Hepatocyte (in vitro differentiated cells): ENCODE data around the gene KIFAP3. TPM values are rescaled to one million over a fixed set of nuclear protein-coding genes. Genes with fewer than 3 reads are reported as not detected.
"Not testable (repeated sequence)": the region's sequence is repeated elsewhere in the genome, so short reads cannot be mapped to it uniquely, and the experiment has no call there.

Experiments used
- DNase-seq: peaks from one replicate; pipeline ENCODE4 v3.0.0-alpha.2; 2016; ENCODE audit warnings: low spot score
- H2AFZ ChIP-seq: fragments of 200-600 bp; sonication (generic); 2 replicates; pipeline ENCODE4 v1.6.0; 2016; ENCODE audit warnings: antibody characterized with exemption, mild to moderate bottlenecking
- H3K27ac ChIP-seq: fragments of 200-600 bp; sonication (generic); 2 replicates; pipeline ENCODE4 v1.5.1; 2016; ENCODE audit warnings: mild to moderate bottlenecking
- H3K27me3 ChIP-seq: fragments of 200-600 bp; sonication (generic); 2 replicates; pipeline ENCODE4 v1.6.1; 2016
- H3K36me3 ChIP-seq: fragments of 200-600 bp; sonication (generic); replicated peaks from 2 replicates; pipeline ENCODE4 v1.5.1; 2016; ENCODE audit warnings: low read depth; ENCODE audit not compliant: insufficient read depth
- H3K4me1 ChIP-seq: fragments of 200-600 bp; sonication (generic); 2 replicates; pipeline ENCODE4 v1.5.1; 2016; ENCODE audit warnings: mild to moderate bottlenecking, moderate library complexity; ENCODE audit not compliant: insufficient read depth
- H3K4me2 ChIP-seq: fragments of 200-600 bp; sonication (generic); 2 replicates; pipeline ENCODE4 v1.6.0; 2016
- H3K4me3 ChIP-seq: fragments of 200-600 bp; sonication (generic); 2 replicates; pipeline ENCODE4 v1.5.1; 2016; ENCODE audit warnings: mild to moderate bottlenecking
- H3K79me2 ChIP-seq: fragments of 200-600 bp; sonication (generic); 2 replicates; pipeline ENCODE4 v1.6.0; 2017; ENCODE audit warnings: mild to moderate bottlenecking
- H3K9me2 ChIP-seq: fragments of 200-600 bp; sonication (generic); replicated peaks from 2 replicates; pipeline ENCODE4 v1.6.0; 2017; ENCODE audit warnings: mild to moderate bottlenecking; ENCODE audit not compliant: insufficient read depth
- H3K9me3 ChIP-seq: fragments of 200-600 bp; sonication (generic); 2 replicates; pipeline ENCODE4 v1.5.1; 2016; ENCODE audit warnings: low read depth, mild to moderate bottlenecking
- H4K20me1 ChIP-seq: fragments of 200-600 bp; sonication (generic); 2 replicates; pipeline ENCODE4 v1.6.0; 2016; ENCODE audit warnings: mild to moderate bottlenecking; ENCODE audit not compliant: insufficient read depth, poor library complexity, severe bottlenecking
- CTCF ChIP-seq: fragments of 200-600 bp; sonication (generic); IDR thresholded peaks from 2 replicates; pipeline ENCODE4 v1.5.1; 2016; ENCODE audit warnings: antibody characterized with exemption, mild to moderate bottlenecking; ENCODE audit not compliant: poor library complexity
- EZH2 ChIP-seq: fragments of 200-600 bp; sonication (generic); IDR thresholded peaks from 2 replicates; pipeline ENCODE4 v1.6.1; 2016; ENCODE audit warnings: antibody characterized with exemption, mild to moderate bottlenecking, borderline replicate concordance
- EZH2phosphoT487 ChIP-seq: fragments of 200-600 bp; sonication (generic); IDR thresholded peaks from one replicate; pipeline ENCODE4 v1.6.1; 2018; ENCODE audit warnings: antibody characterized with exemption, mild to moderate bottlenecking, low read depth, moderate library complexity; ENCODE audit not compliant: unreplicated experiment, severe bottlenecking
- WGBS: methylation state at CpG from one replicate; pipeline ENCODE4 v1.1.6; 2016; ENCODE audit warnings: low lambda C conversion rate; ENCODE audit errors: missing lambda C conversion rate; 5-methylcytosine and 5-hydroxymethylcytosine counted together
- polyA plus RNA-seq: library from polyadenylated mRNA; unstranded; fragments of >200 nt; fragmentation: Nextera tagmentation; extraction: Ambion mirVana; gene quantifications from 2 replicates; pipeline ENCODE4 v1.2.1, GENCODE V29; 2016
- total RNA-seq: library from RNA; depleted of rRNA; stranded (reverse); fragments of >200 nt; gene quantifications from 2 replicates; pipeline ENCODE4 v1.2.3, GENCODE V29; 2014

KIFAP3 gene
- total and polyA plus RNA-seq, 2 experiments from 2014 or later, result 15.4 to 28.2 TPM

GRCh38 chr1:170097449-170097948, 23.0 kb upstream of the KIFAP3 start:
- H3K9me3 ChIP-seq, result no peaks in the 10 kb centered on the region
- no peaks in the 10 kb centered on the region for H3K36me3 ChIP-seq
- peak overlapping the region; percentile 11 for H3K27ac ChIP-seq
- DNase-seq, result no peak
- TF ChIP-seq EZH2, result no peak
- TF ChIP-seq CTCF, result no peak
- no peak for TF ChIP-seq EZH2phosphoT487
- no peaks in the 10 kb centered on the region for H4K20me1 ChIP-seq
- no peak overlapping the region for H2AFZ ChIP-seq
- no peaks in the 10 kb centered on the region for H3K27me3 ChIP-seq
- H3K4me1 ChIP-seq, result no peaks in the 10 kb centered on the region
- WGBS, result 20% methylated on average over 4 of the region's 4 CpGs
- H3K4me2 ChIP-seq, result peak overlapping the region; percentile 59
- no peaks in the 10 kb centered on the region for H3K79me2 ChIP-seq
- H3K4me3 ChIP-seq, result no peak overlapping the region
- no peaks in the 10 kb centered on the region for H3K9me2 ChIP-seq

- Histone ChIP-seq H3K4me1 (no peaks in the 10 kb centered on the region), H3K9me3 (no peaks in the 10 kb centered on the region), H2AFZ (no peak overlapping the region), H3K4me2 (no peak overlapping the region), H3K27ac (no peak overlapping the region), H3K36me3 (no peaks in the 10 kb centered on the region), H3K79me2 (no peaks in the 10 kb centered on the region), H3K4me3 (no peak overlapping the region), H4K20me1 (no peaks in the 10 kb centered on the region), H3K27me3 (no peaks in the 10 kb centered on the region), H3K9me2 (no peaks in the 10 kb centered on the region)
- DNase-seq, result no peak
- 49% methylated on average over 4 of the region's 4 CpGs for WGBS
- TF ChIP-seq EZH2 (no peak), CTCF (no peak), EZH2phosphoT487 (no peak)
Observed at GRCh38 chr1:170096806-170097340, 22.4 kb upstream of the KIFAP3 start.

- Histone ChIP-seq H3K27me3 (no peaks in the 10 kb centered on the region), H3K9me3 (no peaks in the 10 kb centered on the region), H3K4me1 (no peaks in the 10 kb centered on the region), H3K79me2 (no peaks in the 10 kb centered on the region), H3K4me2 (no peak overlapping the region), H3K27ac (no peak overlapping the region), H3K4me3 (no peak overlapping the region), H3K36me3 (no peaks in the 10 kb centered on the region), H3K9me2 (no peaks in the 10 kb centered on the region), H2AFZ (no peak overlapping the region), H4K20me1 (no peaks in the 10 kb centered on the region)
- TF ChIP-seq EZH2 (no peak), EZH2phosphoT487 (no peak)
- DNase-seq, result no peak
Observed at GRCh38 chr1:170095976-170096748, 21.7 kb upstream of the KIFAP3 start.

- WGBS, result 76% methylated on average over 30 of the region's 31 CpGs
- H3K27me3 ChIP-seq, H3K4me1 ChIP-seq, H4K20me1 ChIP-seq, H3K27ac ChIP-seq, H3K36me3 ChIP-seq, H3K4me3 ChIP-seq, H3K4me2 ChIP-seq, H3K9me2 ChIP-seq, DNase-seq, H2AFZ ChIP-seq, H3K79me2 ChIP-seq, H3K9me3 ChIP-seq: not testable (repeated sequence)
Observed at GRCh38 chr1:170094697-170095616, 20.5 kb upstream of the KIFAP3 start.
